Measurements from ENCODE around the gene ARG2.

Gene ARG2

GRCh38 chr14:67602995-67603545, 16.6 kb upstream of the ARG2 start:
- H3K4me3 ChIP-seq (ENCODE audit: low read depth, low read length), result peak overlapping the region; percentile 48
- DNase-seq (ENCODE audit: low read depth), result peak; percentile 93
- no peak for TF ChIP-seq CTCF (IDR thresholded peaks at IDR 0.05; ENCODE audit: insufficient read depth, low read depth, low read length, missing control alignments)

GRCh38 chr14:67607646-67608045, 12.1 kb upstream of the ARG2 start:
- DNase-seq (ENCODE audit: low read depth), result no peak
- no peak for TF ChIP-seq CTCF (IDR thresholded peaks at IDR 0.05; ENCODE audit: insufficient read depth, low read depth, low read length, missing control alignments)
- no peak overlapping the region for H3K4me3 ChIP-seq (ENCODE audit: low read depth, low read length)

- no peak for DNase-seq (ENCODE audit: low read depth)
- no peak overlapping the region for H3K4me3 ChIP-seq (ENCODE audit: low read depth, low read length)
- no peak for TF ChIP-seq CTCF (IDR thresholded peaks at IDR 0.05; ENCODE audit: insufficient read depth, low read depth, low read length, missing control alignments)
These were observed 9.9 kb upstream of the ARG2 start for GRCh38 chr14:67609642-67610310.

- no peak overlapping the region for H3K4me3 ChIP-seq (ENCODE audit: low read depth, low read length)
- DNase-seq (ENCODE audit: low read depth), result no peak
- TF ChIP-seq CTCF (IDR thresholded peaks at IDR 0.05; ENCODE audit: insufficient read depth, low read depth, low read length, missing control alignments), result no peak
These were observed 9.2 kb upstream of the ARG2 start for GRCh38 chr14:67610491-67610890.

- DNase-seq (ENCODE audit: low read depth), result peak; percentile 72
- H3K4me3 ChIP-seq (ENCODE audit: low read depth, low read length), result peak overlapping the region; percentile 76
- TF ChIP-seq CTCF (IDR thresholded peaks at IDR 0.05; ENCODE audit: insufficient read depth, low read depth, low read length, missing control alignments), result peak; percentile 63
These were observed 1.1 kb upstream of the ARG2 start for GRCh38 chr14:67618617-67619063.

GRCh38 chr14:67620217-67620785, 581 bp downstream of the ARG2 start:
- TF ChIP-seq CTCF (IDR thresholded peaks at IDR 0.05; ENCODE audit: insufficient read depth, low read depth, low read length, missing control alignments), result no peak
- peak overlapping the region; percentile 76 for H3K4me3 ChIP-seq (ENCODE audit: low read depth, low read length)
- DNase-seq (ENCODE audit: low read depth), result no peak
